Measurements from ENCODE around the gene SSB.
A peak's percentile ranks its signal among the peaks of the same experiment; 100 is the strongest.
"Not testable (repeated sequence)": the region's sequence is repeated elsewhere in the genome, so short reads cannot be mapped to it uniquely, and the experiment has no call there.

Gene SSB

DNA sequence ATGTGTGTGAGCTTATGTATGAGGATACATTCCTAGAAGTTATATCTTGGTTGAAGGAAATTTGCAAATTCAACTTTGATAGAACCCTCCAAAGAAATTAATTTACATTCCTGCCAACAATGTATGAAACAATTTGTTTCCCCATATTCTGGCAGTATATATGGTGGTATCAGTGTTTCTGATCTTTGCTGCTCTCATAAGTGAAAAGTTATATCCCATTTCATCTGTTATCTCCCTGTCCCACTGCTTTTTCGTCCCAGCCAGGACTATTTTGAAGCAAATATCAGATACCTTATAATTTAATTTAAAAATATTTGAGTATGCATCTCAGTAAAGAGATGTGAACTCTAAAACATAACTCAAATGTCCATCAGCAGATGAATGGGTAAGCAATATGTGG lies 35.7 kb downstream of the SSB start:
- no peak overlapping the region for H3K4me3 ChIP-seq (ENCODE audit: low read length)
- no peak for DNase-seq (ENCODE audit: low read depth)
- TF ChIP-seq, protein P1, sequence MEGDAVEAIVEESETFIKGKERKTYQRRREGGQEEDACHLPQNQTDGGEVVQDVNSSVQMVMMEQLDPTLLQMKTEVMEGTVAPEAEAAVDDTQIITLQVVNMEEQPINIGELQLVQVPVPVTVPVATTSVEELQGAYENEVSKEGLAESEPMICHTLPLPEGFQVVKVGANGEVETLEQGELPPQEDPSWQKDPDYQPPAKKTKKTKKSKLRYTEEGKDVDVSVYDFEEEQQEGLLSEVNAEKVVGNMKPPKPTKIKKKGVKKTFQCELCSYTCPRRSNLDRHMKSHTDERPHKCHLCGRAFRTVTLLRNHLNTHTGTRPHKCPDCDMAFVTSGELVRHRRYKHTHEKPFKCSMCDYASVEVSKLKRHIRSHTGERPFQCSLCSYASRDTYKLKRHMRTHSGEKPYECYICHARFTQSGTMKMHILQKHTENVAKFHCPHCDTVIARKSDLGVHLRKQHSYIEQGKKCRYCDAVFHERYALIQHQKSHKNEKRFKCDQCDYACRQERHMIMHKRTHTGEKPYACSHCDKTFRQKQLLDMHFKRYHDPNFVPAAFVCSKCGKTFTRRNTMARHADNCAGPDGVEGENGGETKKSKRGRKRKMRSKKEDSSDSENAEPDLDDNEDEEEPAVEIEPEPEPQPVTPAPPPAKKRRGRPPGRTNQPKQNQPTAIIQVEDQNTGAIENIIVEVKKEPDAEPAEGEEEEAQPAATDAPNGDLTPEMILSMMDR (IDR thresholded peaks at IDR 0.05; ENCODE audit: insufficient read depth, low read depth, low read length, missing control alignments), result no peak

DNA sequence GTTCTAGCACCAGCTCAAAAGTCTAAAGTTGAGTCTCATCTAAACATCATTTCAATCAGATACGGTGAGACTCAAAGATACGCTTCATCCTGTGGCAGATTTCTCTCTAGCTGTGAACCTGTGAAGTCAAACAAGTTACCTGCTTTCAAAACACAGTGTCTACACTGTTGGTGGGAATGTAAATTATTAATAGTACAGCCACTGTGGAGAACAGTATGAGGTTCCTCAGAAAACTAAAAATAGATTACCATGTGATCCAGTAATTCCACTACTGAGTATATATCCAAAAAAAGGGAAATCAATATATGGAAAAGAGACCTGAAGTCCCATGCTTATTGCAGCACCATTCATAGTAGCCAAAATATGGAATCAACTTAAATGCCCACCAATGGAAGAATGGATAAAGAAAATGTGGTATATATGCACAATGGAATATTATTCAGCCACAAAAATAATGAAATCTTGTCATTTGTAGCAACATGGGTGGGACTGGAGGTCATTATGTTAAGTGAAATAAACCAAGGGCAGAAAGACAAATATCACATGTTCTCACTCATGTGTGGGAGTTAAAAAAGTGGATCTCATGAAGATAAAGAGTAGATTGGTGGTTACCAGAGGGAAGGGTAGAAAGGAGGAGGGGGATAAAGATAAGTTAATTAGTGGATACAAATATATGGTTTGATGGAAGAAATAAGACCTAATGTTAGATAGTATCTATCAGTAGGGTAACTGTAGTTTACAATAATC lies 40.2 kb downstream of the SSB start:
- TF ChIP-seq, protein P1 (IDR thresholded peaks at IDR 0.05; ENCODE audit: insufficient read depth, low read depth, low read length, missing control alignments), result no peak
- H3K4me3 ChIP-seq (ENCODE audit: low read length), result no peak overlapping the region
- no peak for DNase-seq (ENCODE audit: low read depth)

DNA sequence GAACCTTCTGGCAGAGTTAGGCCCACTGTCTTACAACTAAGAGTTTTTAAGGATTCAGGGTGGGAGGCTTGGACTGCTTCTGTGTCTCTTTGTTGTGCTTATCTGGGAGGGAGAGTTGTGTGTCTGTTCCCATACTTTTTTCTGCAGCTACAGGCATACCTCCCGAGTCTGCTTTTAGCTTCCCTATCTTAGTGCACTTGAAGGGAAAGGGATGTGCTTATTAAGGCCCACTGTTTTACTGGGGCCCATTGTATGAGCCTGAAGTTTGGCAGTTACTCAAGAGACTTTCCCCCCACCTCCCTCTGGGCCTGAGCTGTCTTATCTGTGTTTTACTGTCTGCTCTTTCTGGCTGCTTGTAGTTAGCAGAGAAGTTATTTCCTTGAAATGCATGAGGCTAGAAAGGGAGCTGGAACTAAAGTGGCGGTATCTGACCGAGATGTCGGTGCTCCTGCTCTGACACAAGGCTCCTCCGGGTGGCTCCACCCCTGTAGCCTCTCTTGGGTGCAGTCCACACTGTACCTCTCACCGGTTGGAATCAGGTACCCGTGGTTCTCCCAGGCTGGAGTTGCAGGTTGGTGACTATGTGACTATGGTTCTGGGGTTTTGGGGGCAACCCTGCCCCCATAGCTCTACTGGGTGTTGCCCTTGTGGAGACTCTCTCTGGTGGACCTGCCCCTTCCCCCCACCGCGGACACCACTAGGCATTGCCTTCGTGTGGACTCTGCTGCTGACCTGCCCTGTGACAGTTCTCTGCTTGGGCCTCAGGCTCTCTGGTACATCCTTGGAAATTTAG lies 41.5 kb downstream of the SSB start:
- no peak overlapping the region for H3K4me3 ChIP-seq (ENCODE audit: low read length)
- TF ChIP-seq, protein P1 (IDR thresholded peaks at IDR 0.05; ENCODE audit: insufficient read depth, low read depth, low read length, missing control alignments), result no peak
- no peak for DNase-seq (ENCODE audit: low read depth)

DNA sequence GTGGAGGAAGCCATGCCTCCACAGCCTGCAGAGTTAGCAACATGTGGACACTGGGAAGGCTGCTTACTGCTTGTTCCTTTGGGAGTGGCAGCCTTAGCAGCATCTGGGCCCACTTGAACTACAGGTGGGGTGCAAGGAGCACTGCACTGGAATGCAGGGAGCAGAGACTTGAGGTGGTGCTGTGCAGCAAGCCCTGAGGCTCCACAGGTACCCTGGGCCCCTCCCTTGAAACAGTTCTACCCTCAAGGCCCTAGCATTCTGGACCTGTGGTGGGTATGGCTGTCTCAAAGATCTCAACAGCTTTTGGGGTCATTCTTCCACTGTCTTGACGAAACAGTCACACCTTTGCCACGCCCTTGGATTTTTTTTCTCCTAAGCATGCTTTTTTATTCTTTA lies 42.1 kb downstream of the SSB start:
- no peak overlapping the region for H3K4me3 ChIP-seq (ENCODE audit: low read length)
- TF ChIP-seq, protein P1 (IDR thresholded peaks at IDR 0.05; ENCODE audit: insufficient read depth, low read depth, low read length, missing control alignments), result no peak
- DNase-seq (ENCODE audit: low read depth), result no peak

DNA sequence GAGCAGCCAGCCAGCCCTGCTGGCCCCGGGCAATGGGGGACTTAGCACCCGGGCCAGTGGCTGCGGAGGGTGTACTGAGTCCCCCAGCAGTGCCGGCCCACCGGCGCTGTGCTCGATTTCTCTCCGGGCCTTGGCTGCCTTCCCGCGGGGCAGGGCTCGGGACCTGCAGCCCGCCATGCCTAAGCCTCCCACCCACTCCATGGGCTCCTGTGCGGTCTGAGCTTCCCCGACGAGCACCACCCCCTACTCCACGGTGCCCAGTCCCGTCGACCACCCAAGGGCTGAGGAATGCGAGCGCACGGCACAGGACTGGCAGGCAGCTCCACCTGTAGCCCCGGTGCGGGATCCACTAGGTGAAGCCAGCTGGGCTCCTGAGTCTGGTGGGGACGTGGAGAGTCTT lies 43.0 kb downstream of the SSB start:
- DNase-seq (ENCODE audit: low read depth), result not testable (repeated sequence)

DNA sequence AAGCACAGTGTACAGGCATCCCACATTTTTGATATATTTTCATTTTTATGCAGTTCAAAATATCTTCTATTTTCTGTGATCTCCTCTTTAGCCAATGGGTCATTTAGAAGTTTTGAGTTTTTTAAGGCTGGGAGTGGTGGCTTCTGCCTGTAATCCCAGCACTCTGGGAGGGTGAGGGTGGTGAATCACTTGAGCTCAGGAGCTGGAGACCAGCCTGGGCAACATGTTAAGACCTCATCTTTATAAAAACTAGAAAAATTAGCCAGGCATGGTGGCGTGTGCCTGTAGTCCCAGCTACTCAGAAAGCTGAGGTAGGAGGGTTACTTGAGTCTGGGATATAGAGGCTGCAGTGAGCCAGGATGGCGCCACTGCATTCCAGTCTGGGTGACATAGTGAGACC lies 46.3 kb downstream of the SSB start:
- TF ChIP-seq, protein P1 (IDR thresholded peaks at IDR 0.05; ENCODE audit: insufficient read depth, low read depth, low read length, missing control alignments), result no peak
- H3K4me3 ChIP-seq (ENCODE audit: low read length), result no peak overlapping the region
- DNase-seq (ENCODE audit: low read depth), result peak; percentile 39

More for the DNA sequence above, 43.0 kb downstream of the SSB start:
- H3K4me3 ChIP-seq (ENCODE audit: low read length), result not testable (repeated sequence)

DNA sequence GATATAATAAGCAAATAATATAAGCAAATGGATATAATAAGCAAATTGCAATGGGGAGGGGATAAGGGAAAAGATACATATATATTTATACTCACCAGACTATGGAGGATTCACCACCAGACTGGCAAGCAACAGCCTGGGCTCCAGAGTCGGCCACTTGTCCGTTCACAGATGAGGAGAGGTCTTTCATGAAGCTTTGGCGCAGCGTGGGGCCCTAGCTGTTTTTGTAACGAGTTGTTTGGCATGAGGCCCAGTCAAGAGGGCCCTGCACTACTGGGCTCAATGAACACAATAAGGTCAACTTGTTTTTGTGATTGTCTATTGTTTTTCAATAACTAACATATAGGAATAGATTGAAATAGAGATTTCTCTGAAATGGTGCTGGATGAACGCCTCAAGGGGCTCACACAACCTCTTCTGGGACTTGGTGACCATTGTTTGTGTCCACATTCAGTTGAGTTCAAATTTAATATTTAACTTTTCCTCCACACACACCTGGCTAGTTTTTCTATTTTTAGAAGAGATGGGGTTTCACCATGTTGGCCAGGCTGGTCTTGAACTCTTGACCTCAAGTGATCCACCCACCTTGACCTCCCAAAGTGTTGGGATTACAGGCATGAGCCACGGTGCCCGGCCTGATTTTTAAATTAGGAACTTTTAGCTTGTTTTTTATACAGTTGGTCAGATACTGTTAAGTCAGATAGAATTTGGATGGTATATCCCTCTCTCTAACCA lies 50.5 kb downstream of the SSB start:
- not testable (repeated sequence) for H3K4me3 ChIP-seq (ENCODE audit: low read length); DNase-seq (ENCODE audit: low read depth)
